H9 (cell line): Measurements from ENCODE around the gene POU6F2. TPM values are rescaled to one million over a fixed set of nuclear protein-coding genes. Genes with fewer than 3 reads are reported as not detected.

Source experiments
- DNase-seq: peaks from one replicate; pipeline ENCODE4 v3.0.0-alpha.2; 2017
- H2AFZ ChIP-seq: one replicate; pipeline ENCODE4 v1.6.1; 2013; ENCODE audit warnings: mild to moderate bottlenecking, low read length, control low read depth, moderate library complexity
- H2AK5ac ChIP-seq: 2 replicates; pipeline ENCODE4 v1.6.1; 2013; ENCODE audit warnings: low read length, control low read depth, mixed read lengths; ENCODE audit not compliant: insufficient read length
- H2BK120ac ChIP-seq: one replicate; pipeline ENCODE4 v1.6.1; 2013; ENCODE audit warnings: low read depth, mild to moderate bottlenecking, low read length, control low read depth, inconsistent platforms; ENCODE audit not compliant: poor library complexity, severe bottlenecking
- H2BK12ac ChIP-seq: 2 replicates; pipeline ENCODE4 v1.6.1; 2013; ENCODE audit warnings: low read length, control low read depth, mixed read lengths, low read depth; ENCODE audit not compliant: insufficient read length
- H2BK15ac ChIP-seq: 2 replicates; pipeline ENCODE4 v1.6.1; 2013; ENCODE audit warnings: low read depth, low read length, control low read depth
- H2BK20ac ChIP-seq: one replicate; pipeline ENCODE4 v1.6.1; 2013; ENCODE audit warnings: low read depth, mild to moderate bottlenecking, low read length, control low read depth, inconsistent platforms; ENCODE audit not compliant: poor library complexity, severe bottlenecking
- H2BK5ac ChIP-seq: 2 replicates; pipeline ENCODE4 v1.6.1; 2013; ENCODE audit warnings: low read length, control low read depth, mixed read lengths; ENCODE audit not compliant: insufficient read length
- H3K14ac ChIP-seq: 2 replicates; pipeline ENCODE4 v1.6.1; 2013; ENCODE audit warnings: low read length, control low read depth; ENCODE audit not compliant: insufficient read depth
- H3K18ac ChIP-seq: 2 replicates; pipeline ENCODE4 v1.6.1; 2013; ENCODE audit warnings: low read depth, mild to moderate bottlenecking, mixed read lengths, low read length, control low read depth; ENCODE audit not compliant: insufficient read length
- H3K23ac ChIP-seq: 2 replicates; pipeline ENCODE4 v1.6.1; 2013; ENCODE audit warnings: low read length, control low read depth, mixed read lengths, low read depth; ENCODE audit not compliant: insufficient read length
- H3K23me2 ChIP-seq: 2 replicates; pipeline ENCODE4 v1.6.1; 2013; ENCODE audit warnings: low read depth, mild to moderate bottlenecking, mixed read lengths, low read length, control low read depth; ENCODE audit not compliant: insufficient read length, poor library complexity, severe bottlenecking
- H3K27ac ChIP-seq: 2 replicates; pipeline ENCODE4 v1.5.1; 2013; ENCODE audit warnings: low read length, control low read depth, mixed read lengths, low read depth; ENCODE audit not compliant: insufficient read length
- H3K27me3 ChIP-seq: 2 replicates; pipeline ENCODE4 v1.6.1; 2013; ENCODE audit warnings: low read length, control low read depth, inconsistent platforms; ENCODE audit not compliant: insufficient read depth
- H3K4ac ChIP-seq: 2 replicates; pipeline ENCODE4 v1.6.1; 2013; ENCODE audit warnings: low read depth, mild to moderate bottlenecking, control low read depth, inconsistent platforms, low read length, moderate library complexity
- H3K4me1 ChIP-seq: 2 replicates; pipeline ENCODE4 v1.6.1; 2013; ENCODE audit warnings: low read length, control low read depth, inconsistent platforms; ENCODE audit not compliant: insufficient read depth
- H3K4me2 ChIP-seq: 2 replicates; pipeline ENCODE4 v1.6.1; 2013; ENCODE audit warnings: low read length, control low read depth, mixed read lengths; ENCODE audit not compliant: insufficient read length, insufficient read depth
- H3K56ac ChIP-seq: 2 replicates; pipeline ENCODE4 v1.6.1; 2013; ENCODE audit warnings: low read depth, mild to moderate bottlenecking, mixed read lengths, low read length, control low read depth; ENCODE audit not compliant: insufficient read length
- H3K79me1 ChIP-seq: 2 replicates; pipeline ENCODE4 v1.6.1; 2013; ENCODE audit warnings: low read depth, mild to moderate bottlenecking, moderate library complexity, low read length, control low read depth, inconsistent platforms; ENCODE audit not compliant: insufficient read depth, poor library complexity, severe bottlenecking
- H3K79me2 ChIP-seq: 2 replicates; pipeline ENCODE4 v1.6.1; 2013; ENCODE audit warnings: low read length, control low read depth, inconsistent platforms; ENCODE audit not compliant: insufficient read depth
- H3K9ac ChIP-seq: 2 replicates; pipeline ENCODE4 v1.6.1; 2013; ENCODE audit warnings: low read length, control low read depth, mixed read lengths; ENCODE audit not compliant: insufficient read length; ENCODE audit errors: extremely low read depth
- H3K9me3 ChIP-seq: one replicate; pipeline ENCODE4 v1.6.1; 2013; ENCODE audit warnings: low read depth, low read length, inconsistent platforms; ENCODE audit not compliant: control insufficient read depth
- H3T11ph ChIP-seq: one replicate; pipeline ENCODE4 v1.6.1; 2013; ENCODE audit warnings: mild to moderate bottlenecking, low read length, control low read depth, inconsistent platforms
- H4K20me1 ChIP-seq: one replicate; pipeline ENCODE4 v1.6.1; 2013; ENCODE audit not compliant: control insufficient read depth, insufficient read length, insufficient read depth
- H4K5ac ChIP-seq: 2 replicates; pipeline ENCODE4 v1.6.1; 2013; ENCODE audit warnings: low read depth, mild to moderate bottlenecking, mixed read lengths, low read length, control low read depth; ENCODE audit not compliant: insufficient read length
- H4K8ac ChIP-seq: replicated peaks from 2 replicates; pipeline ENCODE4 v1.6.1; 2013; ENCODE audit warnings: low read length, control low read depth, mixed read lengths, low read depth; ENCODE audit not compliant: insufficient read length
- H4K91ac ChIP-seq: 2 replicates; pipeline ENCODE4 v1.6.1; 2013; ENCODE audit warnings: low read depth, mild to moderate bottlenecking, moderate library complexity, mixed read lengths, low read length, control low read depth; ENCODE audit not compliant: insufficient read length
- H3K27ac Mint-ChIP-seq, 3 experiments: 2 replicates in 2 of 3; 3 replicates in 1 of 3; pipeline ENCODE4 v1.8.0; 2020 to 2021; ENCODE audit warnings: mixed read lengths in 3 of 3, mild to moderate bottlenecking in 1 of 3, moderate library complexity in 1 of 3
- H3K27me3 Mint-ChIP-seq: 2 replicates; pipeline ENCODE4 v1.8.0; 2021; ENCODE audit warnings: low read depth, mild to moderate bottlenecking, moderate library complexity, mixed read lengths
- H3K36me3 Mint-ChIP-seq, 3 experiments: 2 replicates in 2 of 3; 3 replicates in 1 of 3; pipeline ENCODE4 v1.8.0; 2020 to 2021; ENCODE audit warnings: low read depth in 3 of 3, mixed read lengths in 3 of 3; ENCODE audit not compliant: insufficient read depth in 1 of 3
- H3K4me1 Mint-ChIP-seq, 2 experiments: 2 replicates each; pipeline ENCODE4 v1.8.0; 2020; ENCODE audit warnings: mixed read lengths in 2 of 2
- H3K4me3 Mint-ChIP-seq, 2 experiments: 2 replicates in 1 of 2; 3 replicates in 1 of 2; pipeline ENCODE4 v1.8.0; 2020 to 2021; ENCODE audit warnings: mild to moderate bottlenecking in 2 of 2, mixed read lengths in 2 of 2, moderate library complexity in 1 of 2
- H3K9me3 Mint-ChIP-seq, 2 experiments: 2 replicates in 1 of 2; 3 replicates in 1 of 2; pipeline ENCODE4 v1.8.0; 2020; ENCODE audit warnings: mild to moderate bottlenecking in 2 of 2, mixed read lengths in 2 of 2, moderate library complexity in 1 of 2
- WGBS: extraction: QIAGEN DNeasy Blood & Tissue Kit; methylation state at CpG from one replicate; pipeline ENCODE4 v1.1.7; 2013; ENCODE audit warnings: missing lambda C conversion rate, low lambda C conversion rate, mixed read lengths; ENCODE audit not compliant: insufficient read length; ENCODE audit errors: extremely low coverage; 5-methylcytosine and 5-hydroxymethylcytosine counted together
- total RNA-seq: library from RNA; stranded (reverse); gene quantifications from 2 replicates; pipeline ENCODE4 v1.2.1, GENCODE V29; 2021
- TF ChIP-seq, protein P1 (sequence below): fragments of 200-600 bp; sonication (generic); conservative IDR thresholded peaks from 3 replicates; pipeline ENCODE4 v1.8.0; 2021; ENCODE audit warnings: antibody characterized with exemption, mild to moderate bottlenecking

The POU6F2 gene
- total RNA-seq, 1 experiment from 2014 or later, result 1.9 TPM

- Histone ChIP-seq H3K9ac (no peak overlapping the region), H2BK120ac (no peak overlapping the region), H4K20me1 (no peaks in the 10 kb centered on the region), H3K79me1 (no peaks in the 10 kb centered on the region), H3K4ac (no peak overlapping the region), H2BK20ac (no peak overlapping the region), H3K14ac (no peak overlapping the region), H2BK5ac (no peak overlapping the region), H4K5ac (no peak overlapping the region), H3K9me3 (no peaks in the 10 kb centered on the region), H3K27me3 (no peaks in the 10 kb centered on the region), H4K91ac (no peak overlapping the region), H3K79me2 (no peaks in the 10 kb centered on the region), H3K56ac (no peak overlapping the region), H3K27ac (no peak overlapping the region), H3K18ac (no peak overlapping the region), H2AK5ac (no peak overlapping the region), H3K4me2 (no peak overlapping the region), H3K23ac (no peak overlapping the region), H3K23me2 (no peaks in the 10 kb centered on the region), H3K4me1 (no peaks in the 10 kb centered on the region), H2AFZ (no peak overlapping the region), H4K8ac (no peak overlapping the region), H2BK15ac (no peak overlapping the region), H2BK12ac (no peak overlapping the region), H3T11ph (no peak overlapping the region)
- H3K27ac Mint-ChIP-seq, result no peak overlapping the region
- no peaks in the 10 kb centered on the region for H3K9me3 Mint-ChIP-seq
- H3K36me3 Mint-ChIP-seq, result no peaks in the 10 kb centered on the region
- H3K4me3 Mint-ChIP-seq, result no peak overlapping the region
- DNase-seq, result no peak
- TF ChIP-seq, protein P1, sequence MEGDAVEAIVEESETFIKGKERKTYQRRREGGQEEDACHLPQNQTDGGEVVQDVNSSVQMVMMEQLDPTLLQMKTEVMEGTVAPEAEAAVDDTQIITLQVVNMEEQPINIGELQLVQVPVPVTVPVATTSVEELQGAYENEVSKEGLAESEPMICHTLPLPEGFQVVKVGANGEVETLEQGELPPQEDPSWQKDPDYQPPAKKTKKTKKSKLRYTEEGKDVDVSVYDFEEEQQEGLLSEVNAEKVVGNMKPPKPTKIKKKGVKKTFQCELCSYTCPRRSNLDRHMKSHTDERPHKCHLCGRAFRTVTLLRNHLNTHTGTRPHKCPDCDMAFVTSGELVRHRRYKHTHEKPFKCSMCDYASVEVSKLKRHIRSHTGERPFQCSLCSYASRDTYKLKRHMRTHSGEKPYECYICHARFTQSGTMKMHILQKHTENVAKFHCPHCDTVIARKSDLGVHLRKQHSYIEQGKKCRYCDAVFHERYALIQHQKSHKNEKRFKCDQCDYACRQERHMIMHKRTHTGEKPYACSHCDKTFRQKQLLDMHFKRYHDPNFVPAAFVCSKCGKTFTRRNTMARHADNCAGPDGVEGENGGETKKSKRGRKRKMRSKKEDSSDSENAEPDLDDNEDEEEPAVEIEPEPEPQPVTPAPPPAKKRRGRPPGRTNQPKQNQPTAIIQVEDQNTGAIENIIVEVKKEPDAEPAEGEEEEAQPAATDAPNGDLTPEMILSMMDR, result no peak
- no peaks in the 10 kb centered on the region; the same call in 1 of the 2 replicates for H3K27me3 Mint-ChIP-seq
- 0 out of 4 replicates have a peak, but pooled peaks cover 0 to 2% of the 10 kb centered on the region in 2 experiments for H3K4me1 Mint-ChIP-seq
- WGBS, result no CpG with 5 or more reads among the region's 2 CpGs
These were observed 512.6 kb downstream of the POU6F2 start for GRCh38 chr7:39490296-39490695.
